AG20443 (cell line): ENCODE measurements around the gene FYN.

Experiments
- DNase-seq: peaks from one replicate; pipeline ENCODE4 v3.0.0; 2012; ENCODE audit warnings: low spot score, mixed read lengths

FYN gene

DNA sequence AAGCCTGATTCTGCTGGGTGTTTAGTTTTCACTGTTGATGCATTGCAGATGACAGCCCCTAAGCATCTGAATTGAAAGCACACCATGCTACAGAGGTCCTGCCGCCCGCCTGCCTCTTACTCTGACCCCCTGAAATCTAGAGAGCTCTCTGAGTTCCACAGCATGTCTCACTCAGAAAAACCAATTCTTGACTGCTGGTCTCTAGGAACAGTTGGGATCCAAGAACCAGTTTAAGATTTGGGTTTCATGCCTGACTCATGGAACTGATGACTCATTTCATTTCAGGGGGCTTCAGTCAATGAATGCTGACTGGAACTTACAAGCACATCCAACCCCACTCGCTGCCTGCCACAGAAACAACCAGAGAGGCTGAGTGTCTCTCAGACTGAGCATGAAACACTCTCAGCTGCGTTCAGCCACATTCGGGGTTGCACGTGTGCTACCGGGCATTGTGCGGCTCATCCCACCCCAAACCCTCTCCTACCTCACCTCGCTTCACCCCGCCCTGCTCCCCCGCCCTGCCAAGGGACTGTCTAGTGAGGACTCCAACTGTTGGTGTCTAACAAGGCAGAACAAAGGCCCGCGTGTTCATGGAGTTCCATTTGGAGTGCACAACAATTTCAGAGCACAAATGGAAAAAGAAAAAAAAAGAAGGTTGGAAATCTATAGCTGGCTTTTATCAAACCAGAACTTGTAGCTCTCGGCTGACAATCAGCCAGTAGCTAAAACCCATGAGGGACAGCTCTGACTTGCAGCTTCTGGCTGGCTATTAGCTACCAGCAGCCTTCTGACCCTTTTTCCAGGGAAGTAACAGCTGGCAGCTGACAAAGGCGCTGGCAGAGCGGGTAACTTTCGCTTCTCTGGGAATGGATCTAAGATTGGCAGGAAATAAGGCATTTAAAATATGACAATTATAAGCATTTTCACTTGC is 247.5 kb downstream of the FYN start:
- DNase-seq = peak; percentile 52

DNA sequence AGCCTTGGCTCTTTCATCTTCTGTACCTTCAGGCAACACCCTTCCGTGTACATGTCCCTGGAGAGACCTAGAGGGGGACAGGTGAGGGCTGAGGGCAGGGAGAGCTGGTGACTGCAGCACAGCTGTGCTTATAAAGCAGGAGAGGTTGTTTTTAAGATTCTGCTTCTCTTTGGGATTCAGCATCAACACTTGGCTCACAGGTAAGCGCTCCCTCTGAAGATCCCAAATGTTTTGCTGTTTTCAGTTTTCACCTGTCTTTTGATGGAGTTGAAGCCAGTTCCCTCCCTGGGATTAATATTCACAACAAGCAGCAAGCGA is 248.2 kb downstream of the FYN start:
- DNase-seq = no peak

DNA sequence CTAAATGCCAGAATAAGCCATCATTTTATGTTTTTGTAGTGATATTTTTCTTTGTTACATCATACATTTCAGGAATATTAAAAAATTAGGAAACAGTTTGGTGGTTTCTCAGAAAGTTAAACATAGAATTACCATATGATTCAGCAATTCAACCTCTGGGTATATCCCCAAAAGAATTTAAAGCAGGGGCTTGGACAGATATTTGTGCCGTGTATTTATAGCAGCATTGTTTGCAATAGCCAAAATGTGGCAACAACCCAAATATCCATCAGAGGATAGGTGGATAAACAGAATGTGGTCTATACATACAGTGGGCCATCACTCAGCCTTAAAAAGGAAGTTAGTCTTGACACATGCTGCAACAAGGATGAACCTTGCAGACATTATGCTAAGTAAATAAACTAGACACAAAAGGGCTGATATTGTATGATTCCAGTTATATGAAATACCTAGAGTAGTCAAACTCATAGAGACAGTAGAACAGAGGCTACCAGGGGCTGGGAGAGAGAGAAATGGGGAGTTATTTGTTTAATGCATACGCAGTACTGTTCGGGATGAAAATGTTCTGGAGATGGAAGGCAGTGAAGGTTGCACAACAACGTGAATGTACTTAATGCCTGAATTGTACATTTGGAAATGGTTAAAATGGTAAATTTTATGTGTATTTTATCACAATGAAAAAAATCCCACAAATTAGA is 248.7 kb downstream of the FYN start:
- DNase-seq = no peak

DNA sequence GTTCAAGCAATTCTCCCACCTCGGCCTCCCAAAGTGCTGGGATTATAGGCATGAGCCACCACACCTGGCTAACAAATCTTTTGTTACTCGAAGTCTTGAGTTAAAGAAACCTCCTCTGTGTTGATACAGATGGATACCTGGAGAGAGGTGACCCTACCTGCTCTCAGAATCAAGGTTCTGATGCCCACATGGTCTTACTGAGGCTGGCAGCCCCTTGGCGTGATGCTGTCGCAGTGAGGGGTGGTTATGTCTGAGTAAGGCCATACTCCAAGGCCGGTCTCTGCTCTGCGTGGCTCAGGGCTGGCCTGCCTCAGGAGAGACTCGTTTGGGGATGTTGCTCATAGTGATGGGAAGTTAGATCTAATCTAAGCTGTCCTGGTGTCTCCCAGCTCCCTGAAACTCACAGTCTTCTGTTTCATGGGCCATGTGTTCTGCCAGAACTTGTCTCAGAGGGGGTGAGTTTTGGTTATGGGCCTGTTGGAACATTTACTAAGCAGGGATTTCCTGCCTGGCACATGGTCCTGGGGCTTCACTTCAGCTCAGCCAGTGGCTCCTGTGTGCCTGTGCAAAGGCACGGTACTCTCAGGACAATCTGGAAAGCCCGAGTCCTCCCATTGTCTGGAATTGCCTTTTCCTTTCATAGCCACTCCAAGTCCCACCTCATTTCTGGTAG is 250.1 kb downstream of the FYN start:
- DNase-seq = no peak

DNA sequence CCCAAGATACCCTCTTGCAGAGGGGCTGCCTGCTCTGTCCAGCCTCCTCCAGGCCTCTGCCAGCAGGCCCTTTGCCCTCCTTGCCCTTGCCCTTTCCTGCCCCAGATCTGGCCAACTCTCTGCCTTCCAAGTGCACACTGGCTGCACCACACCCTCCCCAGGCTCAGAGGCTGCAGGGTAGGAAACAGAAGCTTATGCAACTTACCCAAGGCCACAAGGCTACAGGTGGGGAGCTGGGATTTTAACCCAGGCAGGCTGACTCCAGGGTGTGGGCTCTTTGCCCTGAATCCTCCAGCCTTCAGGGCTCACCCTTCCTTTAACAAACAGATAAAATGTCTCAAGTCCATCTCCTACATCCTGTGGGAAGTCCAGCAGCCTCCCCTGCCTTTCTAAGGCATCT is 253.1 kb downstream of the FYN start:
- no peak for DNase-seq

GRCh38 chr6:111618407-111618806 is 254.8 kb downstream of the FYN start:
- no peak for DNase-seq

- no peak for DNase-seq
Measured at GRCh38 chr6:111617149-111617548, 256.1 kb downstream of the FYN start.

DNA sequence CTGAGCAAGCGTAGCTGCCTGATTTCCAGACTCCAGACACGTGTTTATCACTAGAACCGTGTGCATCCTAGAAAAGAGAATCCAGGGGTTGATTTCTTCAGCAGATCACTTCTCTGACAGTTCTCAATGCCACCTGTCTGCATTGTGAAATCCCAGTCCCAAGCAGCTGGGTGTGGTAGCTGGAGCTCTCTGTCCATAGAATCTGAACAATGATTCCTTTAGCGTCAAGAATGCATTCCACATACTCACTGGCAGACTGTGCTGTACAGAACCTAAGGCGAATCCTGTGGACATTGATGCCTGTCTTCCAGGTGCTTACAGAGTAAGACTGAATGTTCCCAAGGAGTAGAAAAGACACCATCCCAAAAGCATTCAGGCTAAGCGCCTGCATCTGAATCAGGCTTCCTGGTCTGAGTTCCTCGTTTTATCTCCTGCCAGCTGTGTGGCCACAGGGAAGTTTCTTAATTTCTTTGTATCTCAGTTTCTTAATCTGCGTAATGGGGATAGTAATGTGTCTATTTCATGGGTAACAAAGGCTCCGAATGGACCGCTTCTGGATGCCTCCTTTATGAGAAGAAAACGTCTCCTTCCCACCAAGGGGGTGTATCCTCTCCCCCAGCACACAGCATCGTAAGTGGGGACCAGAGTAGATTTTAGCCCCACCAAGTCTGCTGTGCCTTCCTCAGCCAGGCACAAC is 257.2 kb downstream of the FYN start:
- DNase-seq = no peak

GRCh38 chr6:111614833-111615582 is 258.2 kb downstream of the FYN start:
- no peak for DNase-seq

- DNase-seq = no peak
Measured at GRCh38 chr6:111612379-111612778, 260.9 kb downstream of the FYN start.

- DNase-seq = no peak
Measured at GRCh38 chr6:111610548-111611172, 262.6 kb downstream of the FYN start.
